COR-L47 (cell line): ENCODE measurements around the gene GNB3.

Experiments
- DNase-seq: peaks from one replicate; lab custom pipeline; 2025; lab: John Stamatoyannopoulos, UW

The GNB3 gene

GRCh38 chr12:6837370-6838060 is 3.2 kb upstream of the GNB3 start:
- no peak for DNase-seq

- no peak for DNase-seq
Measured at GRCh38 chr12:6838854-6839253, 1.9 kb upstream of the GNB3 start.

DNA sequence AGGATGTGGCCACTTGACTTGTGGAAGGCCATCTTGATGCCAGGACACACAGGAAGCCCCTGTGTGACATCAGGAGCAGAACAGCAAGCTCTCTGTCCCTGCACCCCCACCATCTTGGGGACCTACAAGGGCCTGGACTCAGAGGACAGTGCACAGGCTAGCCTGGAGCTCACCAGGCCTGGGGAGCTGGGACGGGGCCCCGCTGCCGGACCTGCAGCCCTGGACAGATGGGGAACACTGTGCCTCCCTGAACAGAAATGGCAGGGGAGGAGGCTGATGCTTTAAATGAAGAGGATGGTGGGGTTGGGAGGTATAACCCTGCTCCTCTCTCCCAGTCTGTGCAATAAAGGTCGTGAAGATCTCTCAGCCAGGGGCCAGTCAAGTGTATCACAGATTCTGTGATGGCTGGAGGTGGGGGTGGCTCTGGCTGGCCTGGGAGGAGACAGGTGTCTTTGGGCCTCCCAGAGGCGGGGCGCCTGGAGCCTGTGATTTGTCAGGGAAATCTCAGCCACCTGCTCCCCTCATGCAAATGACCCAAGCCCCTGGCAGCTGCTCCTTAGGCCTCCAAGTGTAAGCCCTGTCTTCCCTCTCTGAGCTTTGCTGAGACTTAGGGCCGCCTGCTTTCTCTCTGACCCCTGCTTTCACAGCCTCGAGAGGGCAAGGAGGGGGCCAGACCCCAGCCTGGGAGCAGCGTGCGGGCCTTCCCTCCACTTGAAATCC is 1.1 kb upstream of the GNB3 start:
- no peak for DNase-seq

DNA sequence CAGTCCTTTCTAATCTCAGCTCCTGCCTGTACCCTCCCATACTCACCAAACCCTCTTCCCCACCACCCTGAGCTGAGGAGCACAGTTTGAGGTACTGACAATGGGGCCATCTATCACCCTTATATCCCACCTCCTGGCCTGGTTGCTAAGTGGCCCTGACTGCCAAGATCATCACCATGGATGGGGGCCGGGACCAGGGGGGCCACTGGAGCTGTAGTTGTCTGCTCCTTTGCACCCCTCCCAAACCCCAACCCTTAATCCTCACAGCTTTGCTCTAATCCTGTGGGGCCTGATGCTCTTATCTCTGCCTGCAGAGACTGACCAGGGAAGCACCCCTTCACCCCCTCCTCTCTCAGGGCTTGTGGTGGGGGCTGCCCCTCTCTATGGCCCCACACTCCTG is 395 bp upstream of the GNB3 start:
- no peak for DNase-seq

DNA sequence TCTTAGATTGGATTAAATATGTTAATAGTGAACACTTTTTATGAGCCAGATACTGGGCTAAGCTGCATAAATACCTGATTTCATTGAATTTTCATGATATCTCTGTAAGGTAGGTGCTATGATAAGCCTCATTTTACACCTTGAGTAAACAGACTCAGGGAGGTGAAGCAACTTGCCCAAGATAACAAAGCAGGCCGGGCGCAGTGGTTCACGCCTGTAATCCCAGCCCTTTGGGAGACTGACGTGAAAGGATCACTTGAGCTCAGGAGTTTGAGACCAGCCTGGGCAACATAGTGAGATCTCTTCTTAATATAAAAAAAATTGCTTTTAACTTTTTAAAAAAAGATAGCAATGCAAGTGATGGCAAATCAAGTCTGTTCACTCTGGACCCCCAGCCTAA is 1.4 kb downstream of the GNB3 start:
- DNase-seq, result no peak

GRCh38 chr12:6843118-6843902 is 2.6 kb downstream of the GNB3 start:
- no peak for DNase-seq

DNA sequence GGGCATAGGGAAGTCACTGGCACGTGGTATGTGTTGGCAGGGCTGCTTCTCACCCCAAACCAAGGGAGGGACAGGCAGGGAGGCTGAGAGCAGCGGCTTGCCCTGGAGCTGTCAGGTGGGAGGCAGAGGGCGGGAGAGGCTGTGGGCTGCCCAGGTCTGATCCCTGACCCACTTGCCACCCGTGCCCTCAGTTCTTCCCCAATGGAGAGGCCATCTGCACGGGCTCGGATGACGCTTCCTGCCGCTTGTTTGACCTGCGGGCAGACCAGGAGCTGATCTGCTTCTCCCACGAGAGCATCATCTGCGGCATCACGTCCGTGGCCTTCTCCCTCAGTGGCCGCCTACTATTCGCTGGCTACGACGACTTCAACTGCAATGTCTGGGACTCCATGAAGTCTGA is 4.7 kb downstream of the GNB3 start:
- DNase-seq, result no peak

DNA sequence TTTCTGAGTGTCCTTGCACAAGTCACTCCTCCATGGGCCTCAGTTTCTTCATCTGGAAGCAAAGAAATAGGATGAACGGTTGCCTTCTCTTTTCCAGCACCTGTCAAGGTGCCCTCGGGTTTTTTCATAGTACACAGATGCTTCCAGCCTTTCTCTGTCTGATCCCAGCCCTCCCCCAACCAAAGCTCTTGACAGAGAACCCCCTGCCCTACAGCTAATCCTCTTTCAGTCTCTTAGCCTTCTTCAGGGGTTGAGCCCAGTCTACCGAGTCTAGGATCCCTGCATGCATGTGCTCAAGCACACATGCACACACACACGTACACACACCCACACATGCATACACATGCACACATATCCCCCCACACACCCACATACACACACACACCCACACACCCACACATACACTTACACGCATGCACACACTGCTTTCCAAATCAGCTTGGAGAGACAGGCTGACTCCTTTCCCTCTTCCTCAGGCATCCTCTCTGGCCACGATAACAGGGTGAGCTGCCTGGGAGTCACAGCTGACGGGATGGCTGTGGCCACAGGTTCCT is 5.7 kb downstream of the GNB3 start:
- DNase-seq, result no peak

GRCh38 chr12:6847676-6848075 is 7.0 kb downstream of the GNB3 start:
- no peak for DNase-seq

GRCh38 chr12:6849427-6849826 is 8.7 kb downstream of the GNB3 start:
- DNase-seq, result no peak

GRCh38 chr12:6849976-6850560 is 9.3 kb downstream of the GNB3 start:
- DNase-seq, result no peak

DNA sequence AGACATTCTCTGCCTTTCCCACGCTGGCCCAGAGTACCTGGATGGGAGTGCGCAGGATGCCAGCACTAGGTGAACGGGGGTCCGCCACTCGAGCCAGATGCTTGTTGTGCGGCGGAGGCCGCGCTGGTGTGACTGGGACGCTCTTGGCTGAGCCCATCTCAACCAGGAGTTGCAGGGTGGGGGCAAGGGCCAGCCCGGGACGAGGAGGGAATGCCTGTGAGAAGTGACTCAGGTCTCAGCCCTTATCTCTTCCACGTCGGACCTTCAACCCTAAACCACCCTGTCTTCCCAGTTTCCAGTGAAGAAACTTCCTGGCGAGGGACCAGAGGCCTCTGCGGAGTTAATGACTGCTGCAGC is 10.0 kb downstream of the GNB3 start:
- no peak for DNase-seq

DNA sequence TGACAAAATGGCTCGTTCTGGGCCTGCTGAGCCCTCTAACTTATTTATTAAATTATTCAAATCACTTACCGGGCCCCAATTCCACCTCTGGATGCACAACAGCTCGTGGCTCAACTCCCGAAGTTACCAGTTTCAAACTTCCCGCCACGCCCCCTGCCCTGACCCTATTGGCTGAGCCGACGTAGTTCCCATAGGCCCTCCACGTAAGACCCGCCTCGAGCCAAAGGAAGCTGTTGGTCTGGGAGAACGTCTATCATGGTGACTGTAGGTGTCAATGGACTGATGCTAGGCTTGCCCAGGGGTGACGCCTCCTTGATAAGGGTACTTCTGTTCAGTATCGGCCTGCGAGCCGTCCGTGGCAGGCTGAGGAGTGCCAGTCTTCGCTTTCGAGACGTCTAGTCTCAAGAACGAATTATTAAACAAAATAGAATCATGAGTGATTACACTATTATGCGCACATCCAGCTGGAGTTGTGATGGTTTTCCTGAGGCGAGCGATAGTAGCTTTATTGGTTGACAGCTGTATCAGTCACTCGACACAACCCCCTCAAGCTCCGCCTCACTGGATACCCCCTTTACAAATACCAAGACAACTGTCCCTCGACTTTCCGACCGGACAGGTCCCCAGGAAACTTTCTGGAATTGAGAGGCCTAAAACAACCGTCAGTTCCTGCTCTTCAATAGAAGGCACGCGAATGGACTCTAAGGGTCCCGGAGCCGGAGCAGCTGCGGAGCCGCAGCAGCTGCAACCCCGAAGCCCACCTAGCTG is 10.6 kb downstream of the GNB3 start, which contains the start of gene CDCA3:
CDCA3 (minus strand) TSS at position 134 of the 768 bp plus-strand sequence. CDS start 334 bp downstream, outside the sequence.
- DNase-seq, result peak; percentile 89

DNA sequence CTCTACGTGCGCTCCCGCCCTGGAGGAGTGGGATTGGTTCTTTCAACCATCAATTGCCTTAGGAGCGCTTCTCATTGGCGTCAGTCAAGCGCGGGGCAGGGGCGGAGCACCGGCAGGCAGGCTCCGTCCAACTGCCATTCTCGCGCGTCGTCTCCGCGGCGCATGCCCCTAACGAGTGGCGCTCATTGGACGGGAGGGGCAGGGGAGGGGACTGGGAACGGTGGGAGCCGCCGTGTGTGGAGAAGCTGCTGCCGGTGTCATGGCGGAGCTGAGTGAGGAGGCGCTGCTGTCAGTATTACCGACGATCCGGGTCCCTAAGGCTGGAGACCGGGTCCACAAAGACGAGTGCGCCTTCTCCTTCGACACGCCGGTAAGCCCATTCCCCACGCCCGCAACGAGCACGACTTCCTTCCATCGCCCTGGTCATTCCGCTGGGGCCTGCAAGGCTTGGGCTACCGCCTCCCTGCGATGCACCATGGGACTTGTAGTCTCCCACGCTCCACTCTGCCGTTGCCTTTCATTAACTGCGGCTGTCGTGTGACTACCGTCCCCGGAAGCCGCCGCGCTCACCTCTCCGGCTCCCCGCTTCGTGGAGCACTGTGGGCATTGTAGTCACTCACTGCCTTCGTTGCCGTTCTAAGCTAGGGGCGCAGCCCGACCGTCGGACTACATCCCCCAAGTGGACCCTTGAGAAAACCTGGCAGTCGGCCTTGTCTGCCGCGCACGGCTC is 11.4 kb downstream of the GNB3 start, which contains the start of gene USP5:
USP5 (plus strand) TSS at position 230 of the 730 bp plus-strand sequence; CDS start at position 260, 30 bp downstream.
- peak; percentile 95 for DNase-seq

GRCh38 chr12:6852651-6853354 is 12.1 kb downstream of the GNB3 start:
- no peak for DNase-seq

GRCh38 chr12:6853626-6854025 is 12.9 kb downstream of the GNB3 start:
- no peak for DNase-seq

DNA sequence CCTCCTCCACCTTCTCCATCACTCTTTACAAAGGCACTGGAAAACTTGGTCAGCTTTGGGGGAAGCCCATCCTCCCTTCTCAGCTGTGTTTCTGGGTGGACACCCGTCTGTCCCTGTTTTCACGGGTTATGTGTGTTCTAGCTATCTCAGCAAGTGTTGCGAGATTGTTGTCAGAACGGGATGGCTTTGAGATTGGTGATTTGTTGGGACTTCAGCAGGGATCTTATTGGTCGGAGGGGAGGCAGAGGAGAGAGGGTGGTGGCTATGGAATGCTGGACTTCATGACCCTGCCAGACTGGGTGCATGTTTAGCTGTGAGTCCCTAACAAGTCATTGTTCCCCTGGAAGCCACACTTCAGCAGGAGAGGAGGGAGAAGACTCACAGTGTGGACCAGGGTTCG is 13.3 kb downstream of the GNB3 start:
- DNase-seq, result no peak

- DNase-seq, result no peak
Measured at GRCh38 chr12:6855322-6855721, 14.6 kb downstream of the GNB3 start.

GRCh38 chr12:6858799-6859198 is 18.1 kb downstream of the GNB3 start:
- no peak for DNase-seq

- no peak for DNase-seq
Measured at GRCh38 chr12:6860116-6860515, 19.4 kb downstream of the GNB3 start.
